Stimulated activated CD8-positive, alpha-beta memory T cell treated with anti-CD3 and anti-CD28 coated beads, Interleukin-7, amount 100 ng/mL, for 48 hours (primary cell): ENCODE results near the gene CT47C1.

Experiments used
- DNase-seq, 2 donors: peaks; one replicate each; pipeline ENCODE4 v3.0.0-alpha.2; 2020; ENCODE audit warnings: low read depth in 1 of 2; ENCODE audit errors: extremely low read depth in 1 of 2

The CT47C1 gene

DNA sequence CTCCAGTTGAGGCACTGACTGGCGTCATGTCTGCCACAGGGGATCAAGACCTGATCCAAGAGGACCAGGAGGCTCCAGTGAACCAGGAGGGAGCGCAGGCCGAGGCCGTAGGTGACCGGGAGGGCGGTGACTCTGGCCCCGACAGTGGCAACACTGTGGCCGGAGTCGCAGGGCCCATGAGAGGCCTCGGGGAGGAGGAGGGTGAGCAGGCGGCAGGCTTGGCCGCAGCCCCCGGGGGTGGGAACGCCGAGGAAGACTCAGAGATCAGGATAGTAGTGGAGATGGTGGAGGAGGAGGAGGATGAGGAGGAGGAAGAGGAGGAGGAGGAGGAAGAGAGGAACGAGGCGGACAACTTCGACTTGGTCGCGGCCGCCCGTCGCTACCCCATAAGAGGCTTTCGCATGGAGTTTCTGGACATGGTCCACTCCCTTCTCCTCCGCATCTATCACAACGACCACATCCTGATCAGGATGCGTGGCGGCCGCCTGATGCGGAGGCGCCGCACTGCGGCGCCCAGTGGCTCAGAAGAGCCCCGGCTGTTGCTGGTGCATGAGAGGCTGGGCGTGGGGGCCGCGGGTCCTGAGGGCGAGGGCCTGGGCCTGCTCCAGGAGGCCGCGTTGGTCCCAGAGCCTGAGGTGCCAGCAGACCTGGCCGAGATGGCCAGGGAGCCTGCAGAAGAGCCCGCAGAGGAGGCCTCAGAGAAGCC lies 560 bp downstream of the CT47C1 start:
- DNase-seq: no peak

- no peak for DNase-seq
Measured at GRCh38 chrX:119073911-119074310, 1.1 kb downstream of the CT47C1 start.

GRCh38 chrX:119075270-119076025 lies 2.7 kb downstream of the CT47C1 start:
- no peak for DNase-seq

GRCh38 chrX:119082278-119082677 lies 9.5 kb downstream of the CT47C1 start:
- DNase-seq: no peak

- DNase-seq: no peak
Measured at GRCh38 chrX:119084766-119085165, 12.0 kb downstream of the CT47C1 start.

- DNase-seq: no peak
Measured at GRCh38 chrX:119087121-119087520, 14.3 kb downstream of the CT47C1 start.

DNA sequence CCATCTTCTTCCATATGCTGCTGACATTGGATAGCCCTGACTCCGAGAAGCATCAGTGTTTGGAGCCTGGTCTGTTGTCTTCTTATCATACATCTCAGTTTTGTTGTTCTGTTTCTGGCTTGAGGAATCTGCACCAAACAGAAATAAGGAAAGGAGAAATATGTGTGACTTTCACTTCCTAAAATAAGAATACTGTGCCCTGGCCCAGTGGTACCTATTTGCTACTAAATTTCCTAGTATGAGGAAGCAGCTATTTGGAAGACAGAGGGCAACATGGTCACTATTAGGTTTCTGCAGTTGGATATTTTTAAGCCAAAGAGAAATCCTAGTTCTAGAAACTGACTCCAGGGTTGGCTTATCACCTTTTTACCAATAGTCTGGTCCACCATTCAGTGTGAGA lies 16.8 kb downstream of the CT47C1 start:
- no peak for DNase-seq

DNA sequence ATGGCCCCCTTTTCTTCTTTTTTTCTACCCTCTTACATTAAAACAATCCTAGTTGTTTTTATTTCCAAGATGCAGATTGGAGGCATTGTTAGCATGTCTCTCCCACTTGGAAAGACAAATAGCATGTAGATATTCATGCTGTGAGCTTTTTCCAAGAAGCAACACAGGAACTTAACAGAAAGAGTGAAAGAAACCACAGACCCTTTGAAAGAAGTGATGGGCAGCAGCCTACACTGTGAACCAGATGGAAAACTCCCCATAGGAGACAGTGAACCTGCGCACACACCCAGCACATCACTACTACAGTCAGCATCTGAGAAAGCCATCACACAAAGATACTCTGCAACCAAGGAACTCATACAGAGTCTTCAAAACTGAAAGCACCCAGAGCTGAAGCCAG lies 17.8 kb downstream of the CT47C1 start:
- no peak for DNase-seq

DNA sequence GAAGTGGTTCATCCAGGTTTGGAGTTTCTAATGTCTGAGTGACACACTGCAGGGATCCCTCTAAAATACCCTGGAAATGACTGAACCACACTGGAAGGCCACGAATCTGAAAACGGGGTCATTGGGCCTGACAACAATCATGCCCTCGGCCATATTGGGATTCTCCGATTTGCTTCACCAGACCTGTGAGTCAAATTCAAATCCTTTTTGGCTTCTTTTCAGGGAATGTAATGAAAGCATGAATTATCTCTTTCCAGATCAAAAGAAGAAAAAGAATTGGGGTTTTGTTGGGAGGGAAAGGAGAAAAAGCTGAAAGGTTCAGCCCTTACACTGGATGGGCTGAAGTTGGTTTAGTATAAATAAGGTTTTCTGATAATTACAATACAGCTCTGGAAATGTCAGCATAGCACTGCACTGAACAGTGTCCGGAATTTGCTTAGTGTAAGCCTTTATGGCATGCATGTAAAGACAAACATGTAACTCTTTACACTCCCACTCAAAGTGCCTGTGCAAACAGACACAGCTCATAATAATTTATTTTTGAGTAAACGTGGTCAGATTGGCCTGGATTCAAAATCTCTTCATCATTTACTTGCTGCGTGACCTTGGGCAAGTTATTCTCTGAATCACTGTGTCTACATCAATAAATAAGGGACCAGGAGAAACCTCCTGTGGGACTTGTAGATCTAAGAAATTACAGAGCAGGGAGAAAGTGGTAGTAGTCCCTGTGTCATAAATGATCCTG lies 21.4 kb downstream of the CT47C1 start:
- no peak for DNase-seq

- no peak for DNase-seq
Measured at GRCh38 chrX:119094819-119095218, 22.0 kb downstream of the CT47C1 start.

- no peak for DNase-seq
Measured at GRCh38 chrX:119095936-119096335, 23.1 kb downstream of the CT47C1 start.

- DNase-seq: no peak
Measured at GRCh38 chrX:119101168-119101567, 28.4 kb downstream of the CT47C1 start.

- DNase-seq: no peak
Measured at GRCh38 chrX:119105826-119106225, 33.0 kb downstream of the CT47C1 start.

DNA sequence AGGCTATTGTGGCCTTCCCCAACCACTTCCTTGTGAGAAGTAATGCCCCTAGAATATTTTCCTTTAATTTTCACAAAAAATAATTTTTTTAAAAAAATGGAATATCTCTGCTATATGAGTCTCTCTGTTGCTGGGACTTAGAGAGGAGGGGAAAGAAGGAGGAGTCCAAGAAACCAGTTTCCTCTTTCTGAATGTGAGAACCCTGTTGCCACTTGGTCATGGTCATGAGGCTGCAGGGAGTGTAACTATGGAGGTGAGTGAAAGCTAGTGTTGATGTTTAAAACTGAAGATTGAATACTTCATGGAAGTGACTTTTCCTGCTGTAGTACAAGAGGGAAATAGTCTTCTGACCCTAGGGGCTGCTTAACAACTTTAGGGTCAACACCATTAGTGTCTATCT lies 34.4 kb downstream of the CT47C1 start:
- DNase-seq: no peak

DNA sequence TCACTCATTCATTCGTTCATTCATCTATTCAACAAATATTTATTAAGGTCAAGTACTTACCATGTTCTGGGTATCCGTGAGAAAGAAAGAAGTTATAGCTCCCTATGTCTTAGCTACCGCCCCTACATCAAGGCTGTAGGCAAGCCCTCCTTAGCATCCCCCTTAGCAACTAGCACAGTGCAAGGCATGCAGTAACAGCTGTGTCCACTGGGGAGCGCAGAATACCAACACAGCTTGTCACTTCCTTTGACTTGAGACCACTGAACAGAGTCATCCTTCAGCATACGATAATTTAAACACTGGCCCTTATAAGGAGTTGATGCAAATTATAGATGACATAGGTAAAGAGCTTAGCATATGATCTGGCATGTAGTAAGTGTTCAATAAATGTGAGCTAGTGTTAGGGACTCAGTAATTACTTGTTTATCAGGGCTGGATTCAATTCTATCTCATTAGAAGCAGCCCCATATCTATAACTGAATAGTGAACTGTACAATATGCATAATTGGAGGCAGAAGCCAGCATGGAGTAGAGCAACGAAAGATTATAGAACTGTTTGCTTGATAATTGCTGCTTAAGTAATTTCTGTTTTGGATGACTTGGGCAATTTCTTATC lies 46.1 kb downstream of the CT47C1 start:
- DNase-seq: peak; percentile 10 to 27

GRCh38 chrX:119121341-119121740 lies 48.5 kb downstream of the CT47C1 start:
- no peak for DNase-seq
